Smooth muscle cell (in vitro differentiated cells): Measurements from ENCODE around the gene TIE1. TPM values are rescaled to one million over a fixed set of nuclear protein-coding genes. Genes with fewer than 3 reads are reported as not detected.

Experiments
- DNase-seq: peaks from one replicate; lab custom pipeline; 2025; ENCODE audit not compliant: unreplicated experiment; lab: John Stamatoyannopoulos, UW
- H2AFZ ChIP-seq: fragments of 200-600 bp; sonication (generic); 2 replicates; pipeline ENCODE4 v1.6.0; 2016; ENCODE audit warnings: antibody characterized with exemption, low read depth, mild to moderate bottlenecking
- H3F3A ChIP-seq: fragments of 200-600 bp; sonication (generic); 2 replicates; pipeline ENCODE4 v1.6.0; 2017; ENCODE audit warnings: antibody characterized with exemption, low read depth
- H3K27ac ChIP-seq: fragments of 200-600 bp; sonication (generic); 2 replicates; pipeline ENCODE4 v1.5.1; 2016; ENCODE audit warnings: low read depth, mild to moderate bottlenecking
- H3K27me3 ChIP-seq: fragments of 200-600 bp; sonication (generic); 2 replicates; pipeline ENCODE4 v1.6.1; 2016; ENCODE audit warnings: low read depth, mild to moderate bottlenecking
- H3K36me3 ChIP-seq: fragments of 200-600 bp; sonication (generic); 2 replicates; pipeline ENCODE4 v1.5.1; 2016; ENCODE audit warnings: low read depth
- H3K4me1 ChIP-seq: fragments of 200-600 bp; sonication (generic); 2 replicates; pipeline ENCODE4 v1.5.1; 2016; ENCODE audit warnings: low read depth
- H3K4me2 ChIP-seq: fragments of 200-600 bp; sonication (generic); 2 replicates; pipeline ENCODE4 v1.6.0; 2016; ENCODE audit warnings: mild to moderate bottlenecking
- H3K4me3 ChIP-seq: fragments of 200-600 bp; sonication (generic); 2 replicates; pipeline ENCODE4 v1.5.1; 2016; ENCODE audit warnings: mild to moderate bottlenecking
- H3K79me2 ChIP-seq: fragments of 200-600 bp; sonication (generic); 2 replicates; pipeline ENCODE4 v1.6.0; 2016; ENCODE audit warnings: low read depth, mild to moderate bottlenecking
- H3K9ac ChIP-seq: fragments of 200-600 bp; sonication (generic); 2 replicates; pipeline ENCODE4 v1.6.0; 2016; ENCODE audit warnings: low read depth
- H3K9me3 ChIP-seq: fragments of 200-600 bp; sonication (generic); replicated peaks from 2 replicates; pipeline ENCODE4 v1.5.1; 2016; ENCODE audit warnings: low read depth
- H4K20me1 ChIP-seq: fragments of 200-600 bp; sonication (generic); 2 replicates; pipeline ENCODE4 v1.6.0; 2016; ENCODE audit warnings: low read depth
- CTCF ChIP-seq: fragments of 200-600 bp; sonication (generic); IDR thresholded peaks from 2 replicates; pipeline ENCODE4 v1.5.1; 2017; ENCODE audit warnings: borderline replicate concordance, mild to moderate bottlenecking, antibody characterized with exemption; ENCODE audit not compliant: insufficient read depth, poor library complexity, severe bottlenecking
- WGBS: methylation state at CpG from one replicate; pipeline ENCODE4 v1.1.7; 2016; ENCODE audit warnings: low lambda C conversion rate; 5-methylcytosine and 5-hydroxymethylcytosine counted together
- polyA plus RNA-seq: library from polyadenylated mRNA; unstranded; fragments of >200 nt; fragmentation: Nextera tagmentation; extraction: Ambion mirVana; gene quantifications from 2 replicates; pipeline ENCODE4 v1.2.1, GENCODE V29; 2016
- total RNA-seq: library from RNA; depleted of rRNA; stranded (reverse); fragments of >200 nt; gene quantifications from 2 replicates; pipeline ENCODE4 v1.2.3, GENCODE V29; 2014

Gene TIE1
- total and polyA plus RNA-seq, 2 experiments from 2014 or later: 0.18 to 0.73 TPM

DNA sequence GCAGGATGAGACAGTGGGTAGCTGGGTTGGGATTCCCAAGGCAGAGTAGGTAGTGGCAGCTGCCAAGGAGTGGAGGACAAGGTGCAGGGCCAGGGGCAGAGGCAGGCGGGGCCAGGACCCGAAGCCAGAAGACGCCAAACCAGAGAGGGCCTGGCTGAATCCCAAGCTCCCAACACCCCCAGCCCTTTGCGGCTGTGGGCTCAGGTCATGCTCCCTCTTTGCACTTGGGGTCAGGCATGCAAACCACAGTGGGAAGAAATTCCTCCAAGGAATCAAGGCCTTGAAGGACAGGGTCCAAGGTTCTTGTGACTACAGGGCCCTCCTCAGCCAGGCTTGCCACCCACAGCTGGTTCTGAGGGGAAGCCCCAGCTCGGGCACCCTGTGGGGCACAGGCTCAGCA is 21.6 kb upstream of the TIE1 start:
- WGBS: 90% methylated on average over 5 of the region's 5 CpGs
- Histone ChIP-seq H3K9me3 (no peaks in the 10 kb centered on the region), H4K20me1 (no peaks in the 10 kb centered on the region), H3K9ac (no peak overlapping the region), H3K79me2 (no peaks in the 10 kb centered on the region), H3K27ac (no peak overlapping the region), H3K4me2 (no peak overlapping the region), H3F3A (no peaks in the 10 kb centered on the region), H2AFZ (no peak overlapping the region), H3K27me3 (no peaks in the 10 kb centered on the region), H3K4me3 (no peak overlapping the region), H3K36me3 (no peaks in the 10 kb centered on the region), H3K4me1 (no peaks in the 10 kb centered on the region)
- no peak for DNase-seq
- TF ChIP-seq CTCF: no peak

- no peak overlapping the region for H3K4me3 ChIP-seq
- no peak overlapping the region for H2AFZ ChIP-seq
- no peaks in the 10 kb centered on the region for H4K20me1 ChIP-seq
- H3K36me3 ChIP-seq: no peaks in the 10 kb centered on the region
- no peak overlapping the region for H3K4me2 ChIP-seq
- WGBS: 100% methylated on average over 6 of the region's 6 CpGs
- no peak for TF ChIP-seq CTCF
- H3F3A ChIP-seq: no peaks in the 10 kb centered on the region
- H3K4me1 ChIP-seq: no peaks in the 10 kb centered on the region
- H3K27me3 ChIP-seq: no peaks in the 10 kb centered on the region
- H3K9ac ChIP-seq: no peak overlapping the region
- H3K9me3 ChIP-seq: no peaks in the 10 kb centered on the region
- no peak for DNase-seq
- no peaks in the 10 kb centered on the region for H3K79me2 ChIP-seq
- H3K27ac ChIP-seq: no peak overlapping the region
Measured at GRCh38 chr1:43279666-43280065, 21.1 kb upstream of the TIE1 start.

- Histone ChIP-seq H3K36me3 (no peaks in the 10 kb centered on the region), H3K4me3 (no peak overlapping the region), H3K4me1 (no peaks in the 10 kb centered on the region), H2AFZ (no peak overlapping the region), H3K4me2 (no peak overlapping the region), H3K27ac (no peak overlapping the region), H4K20me1 (no peaks in the 10 kb centered on the region), H3F3A (no peaks in the 10 kb centered on the region), H3K9ac (no peak overlapping the region), H3K27me3 (no peaks in the 10 kb centered on the region), H3K79me2 (no peaks in the 10 kb centered on the region), H3K9me3 (no peaks in the 10 kb centered on the region)
- no peak for TF ChIP-seq CTCF
- DNase-seq: no peak
- WGBS: 68% methylated on average over 2 of the region's 2 CpGs
Measured at GRCh38 chr1:43280692-43281091, 20.1 kb upstream of the TIE1 start.

DNA sequence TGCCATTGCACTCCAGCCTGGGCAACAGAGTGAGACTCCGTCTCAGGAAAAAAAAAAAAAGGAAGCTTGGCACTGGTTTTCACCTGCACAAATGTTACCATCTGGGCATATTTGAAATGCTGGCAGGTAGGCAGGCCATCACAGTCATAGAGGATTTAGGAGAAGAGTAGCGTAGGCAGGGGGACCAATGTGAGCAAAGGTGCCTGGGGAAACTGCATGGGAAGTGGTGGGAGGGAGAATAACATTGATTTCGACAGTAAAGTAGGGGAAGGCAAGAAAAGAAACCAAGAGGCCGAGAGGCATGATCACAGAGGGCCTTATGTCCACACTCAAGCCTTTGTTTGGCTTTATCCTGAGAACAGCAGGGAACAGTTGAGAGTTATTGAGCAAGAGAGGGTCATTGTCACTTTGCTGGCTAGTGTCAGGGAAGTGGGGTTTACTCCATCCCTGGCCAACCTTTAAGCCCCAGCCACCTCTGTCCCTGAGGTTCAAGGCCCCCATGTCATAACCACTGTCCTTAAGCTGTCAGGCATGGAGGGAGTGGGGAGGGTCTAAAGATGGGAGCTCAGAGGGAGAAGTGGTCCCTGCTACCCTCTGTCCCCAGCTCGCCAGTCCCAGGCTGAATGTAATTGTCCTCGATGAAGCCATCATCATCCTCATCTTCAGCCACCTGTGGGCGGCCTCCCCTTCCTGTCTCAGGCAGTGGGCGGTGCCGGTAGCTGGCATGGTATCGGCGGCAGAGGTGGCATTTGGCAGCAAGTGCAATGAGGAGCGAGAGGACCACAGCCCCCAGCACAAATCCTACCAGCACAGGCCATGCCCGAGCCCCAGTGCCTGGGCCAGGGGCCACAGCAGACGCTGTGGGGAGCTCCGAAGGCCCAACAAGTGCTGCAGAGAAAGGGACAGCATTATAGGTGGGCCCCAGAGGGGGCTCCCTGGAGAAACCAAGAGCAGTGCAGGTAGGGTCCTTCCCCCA is 18.3 kb upstream of the TIE1 start:
- H3K4me3 ChIP-seq: no peak overlapping the region
- DNase-seq: no peak
- 94% methylated on average over 15 of the region's 15 CpGs for WGBS

More for the DNA sequence above, 18.3 kb upstream of the TIE1 start:
- no peaks in the 10 kb centered on the region for H4K20me1 ChIP-seq
- H3K79me2 ChIP-seq: no peaks in the 10 kb centered on the region
- H2AFZ ChIP-seq: no peak overlapping the region
- no peak overlapping the region for H3K27ac ChIP-seq
- H3K9ac ChIP-seq: no peak overlapping the region
- no peaks in the 10 kb centered on the region for H3K36me3 ChIP-seq
- H3K4me1 ChIP-seq: no peaks in the 10 kb centered on the region
- no peak overlapping the region for H3K4me2 ChIP-seq
- H3K9me3 ChIP-seq: no peaks in the 10 kb centered on the region
- H3K27me3 ChIP-seq: no peaks in the 10 kb centered on the region
- no peak for TF ChIP-seq CTCF
- H3F3A ChIP-seq: no peaks in the 10 kb centered on the region
